Forelimb muscle (tissue), 1 donor: Measurements from ENCODE around the gene APOBEC3F. TPM values are rescaled to one million over a fixed set of nuclear protein-coding genes. Genes with fewer than 3 reads are reported as not detected.
"Not testable (repeated sequence)": the region's sequence is repeated elsewhere in the genome, so short reads cannot be mapped to it uniquely, and the experiment has no call there.

Experiments used
- DNase-seq: peaks from one replicate; pipeline ENCODE4 v3.0.0-alpha.2; 2013; ENCODE audit warnings: low read depth
- polyA plus RNA-seq: library from polyadenylated mRNA; unstranded; fragments of 120-200 nt; gene quantifications from one replicate; pipeline ENCODE4 v1.2.1, GENCODE V29; 2013; ENCODE audit not compliant: insufficient read length

The APOBEC3F gene
- polyA plus RNA-seq, 1 donor = 2.8 TPM

- DNase-seq = no peak
Measured at GRCh38 chr22:39027717-39028116, 12.9 kb upstream of the APOBEC3F start.

DNA sequence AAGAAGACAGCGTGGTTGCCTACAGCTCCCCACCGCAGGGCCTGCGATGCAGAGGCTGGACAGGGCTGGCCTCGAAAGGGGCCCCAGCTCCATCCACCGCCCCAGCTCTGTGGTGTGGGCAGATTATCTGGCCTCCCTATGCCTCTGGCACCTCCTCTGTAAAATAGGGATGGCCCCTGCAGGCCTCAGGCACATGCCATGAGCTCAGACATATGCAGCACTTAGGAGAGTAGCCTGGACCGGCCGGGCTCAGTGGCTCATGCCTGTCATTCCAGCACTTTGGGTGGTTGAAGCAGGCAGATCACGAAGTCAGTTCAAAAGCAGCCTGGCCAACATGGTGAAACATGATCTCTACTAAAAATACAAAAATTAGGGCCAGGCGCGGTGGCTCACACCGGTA is 12.4 kb upstream of the APOBEC3F start:
- DNase-seq = no peak

DNA sequence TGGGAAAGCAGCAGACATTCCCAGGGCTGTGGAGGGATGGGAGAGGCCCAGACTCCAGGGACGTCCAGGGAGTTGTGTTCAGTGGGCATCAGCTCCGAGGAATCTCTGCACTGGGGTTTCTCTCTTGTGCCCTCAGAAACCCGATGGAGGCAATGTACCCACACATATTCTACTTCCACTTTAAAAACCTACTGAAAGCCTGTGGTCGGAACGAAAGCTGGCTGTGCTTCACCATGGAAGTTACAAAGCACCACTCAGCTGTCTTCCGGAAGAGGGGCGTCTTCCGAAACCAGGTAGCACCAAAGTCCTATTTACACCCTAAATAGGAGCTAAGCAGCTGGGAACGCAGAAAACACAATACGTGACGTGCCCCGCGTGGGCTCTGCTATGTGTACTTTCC is 11.4 kb upstream of the APOBEC3F start:
- DNase-seq = no peak

GRCh38 chr22:39030705-39031104 is 10.0 kb upstream of the APOBEC3F start:
- no peak for DNase-seq

- not testable (repeated sequence) for DNase-seq
Measured at GRCh38 chr22:39031434-39032295, 9.0 kb upstream of the APOBEC3F start.

- DNase-seq = not testable (repeated sequence)
Measured at GRCh38 chr22:39037071-39037470, 3.6 kb upstream of the APOBEC3F start.

DNA sequence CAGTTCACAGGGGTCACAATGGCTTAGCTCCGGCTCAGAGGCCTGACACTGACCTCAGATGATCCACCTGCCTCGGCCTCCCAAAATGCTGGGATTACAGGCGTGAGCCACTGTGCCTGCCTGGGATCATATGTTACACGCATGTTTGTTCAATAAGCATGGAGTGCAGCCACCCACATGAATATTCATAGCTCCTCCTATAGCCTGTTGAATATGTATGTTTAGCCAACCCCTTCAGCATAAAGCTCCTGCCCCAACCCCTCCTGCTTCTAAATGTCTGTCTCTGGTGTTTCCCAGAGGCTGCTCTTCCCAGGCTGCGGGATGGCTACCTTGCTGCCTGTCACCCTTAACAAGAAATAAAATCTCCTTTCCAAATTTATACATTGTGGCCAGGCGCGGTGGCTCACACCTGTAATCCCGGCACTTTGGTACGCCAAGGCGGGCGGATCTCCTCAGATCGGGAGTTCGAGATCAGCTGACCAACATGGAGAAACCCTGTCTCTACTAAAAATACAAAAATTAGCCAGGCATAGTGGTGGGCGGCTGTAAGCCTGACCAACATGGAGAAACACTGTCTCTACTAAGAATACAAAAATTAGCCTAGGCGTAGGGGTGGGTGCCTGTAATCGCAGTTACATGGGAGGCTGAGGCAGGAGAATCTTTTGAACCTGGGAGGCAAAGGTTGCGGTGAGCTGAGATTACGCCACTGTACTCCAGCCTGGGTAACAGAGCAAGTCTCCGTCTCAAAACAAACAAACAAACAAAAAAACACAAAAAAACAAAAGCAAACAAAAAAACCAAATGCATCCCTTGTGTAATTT is 1.1 kb upstream of the APOBEC3F start:
- no peak for DNase-seq

- not testable (repeated sequence) for DNase-seq
Measured at GRCh38 chr22:39040155-39040537, 518 bp upstream of the APOBEC3F start.

DNA sequence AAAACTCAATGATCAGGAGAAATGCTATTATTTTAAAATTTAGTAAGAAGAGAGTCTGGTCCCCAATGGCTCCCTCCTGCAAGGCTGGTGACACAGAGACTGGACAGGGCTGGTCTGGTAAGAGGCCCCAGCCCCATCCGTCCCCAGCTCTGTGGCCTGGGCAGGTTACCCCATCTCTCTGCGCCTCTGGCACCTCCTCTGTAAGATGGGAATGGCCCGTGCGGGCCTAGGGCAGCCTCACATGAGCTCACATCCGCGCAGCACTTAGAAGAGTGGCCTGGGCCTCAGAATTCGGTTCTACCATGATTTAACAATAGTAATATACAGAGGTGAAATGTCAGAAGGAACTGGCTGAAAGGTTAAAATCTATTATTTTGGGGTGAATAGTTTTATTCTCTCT is 1.2 kb downstream of the APOBEC3F start:
- no peak for DNase-seq

DNA sequence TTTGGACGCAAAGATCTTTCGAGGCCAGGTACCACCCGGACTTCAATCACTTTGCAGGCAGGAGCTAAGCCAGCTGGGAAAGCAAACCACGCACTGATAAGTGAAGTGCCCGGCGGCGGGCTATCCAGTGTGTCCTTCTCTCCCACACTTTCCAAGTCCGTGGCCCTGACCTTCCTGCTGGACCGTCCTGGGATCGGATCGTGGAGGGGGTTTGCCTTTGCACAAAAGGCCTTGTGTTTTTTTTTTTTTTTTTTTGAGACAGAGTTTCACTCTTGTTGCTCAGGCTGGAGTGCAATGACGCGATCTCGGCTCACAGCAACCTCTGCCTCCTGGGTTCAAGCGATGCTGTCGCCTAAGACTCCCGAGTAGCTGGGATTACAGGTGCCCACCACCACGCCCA is 2.4 kb downstream of the APOBEC3F start:
- not testable (repeated sequence) for DNase-seq

DNA sequence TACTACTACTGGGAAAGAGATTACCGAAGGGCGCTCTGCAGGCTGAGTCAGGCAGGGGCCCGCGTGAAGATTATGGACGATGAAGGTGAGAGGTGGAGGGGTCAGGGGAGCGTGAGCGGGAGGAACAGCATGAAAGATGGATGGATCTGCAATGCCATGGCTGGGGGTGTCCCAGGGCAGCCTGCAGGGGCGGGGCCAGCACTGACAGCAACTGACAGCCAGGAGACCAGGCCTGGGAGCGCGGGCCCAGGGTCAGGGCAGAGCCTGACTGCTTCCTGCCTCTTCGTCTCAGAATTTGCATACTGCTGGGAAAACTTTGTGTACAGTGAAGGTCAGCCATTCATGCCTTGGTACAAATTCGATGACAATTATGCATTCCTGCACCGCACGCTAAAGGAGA is 4.5 kb downstream of the APOBEC3F start:
- not testable (repeated sequence) for DNase-seq

DNA sequence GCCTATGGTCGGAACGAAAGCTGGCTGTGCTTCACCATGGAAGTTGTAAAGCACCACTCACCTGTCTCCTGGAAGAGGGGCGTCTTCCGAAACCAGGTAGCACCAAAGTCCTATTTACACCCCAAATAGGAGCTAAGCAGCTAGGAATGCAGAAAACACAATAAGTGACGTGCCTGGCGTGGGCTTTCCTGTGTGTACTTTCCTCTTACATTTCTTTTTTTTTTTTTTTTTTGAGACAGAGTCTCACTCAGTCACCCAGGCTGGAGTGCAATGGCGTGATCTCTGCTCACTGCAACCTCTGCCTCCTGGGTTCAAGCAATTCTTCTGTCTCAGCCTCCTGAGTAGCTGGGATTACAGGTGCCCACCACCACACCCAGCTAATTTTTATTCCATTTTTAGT is 8.8 kb downstream of the APOBEC3F start:
- not testable (repeated sequence) for DNase-seq

DNA sequence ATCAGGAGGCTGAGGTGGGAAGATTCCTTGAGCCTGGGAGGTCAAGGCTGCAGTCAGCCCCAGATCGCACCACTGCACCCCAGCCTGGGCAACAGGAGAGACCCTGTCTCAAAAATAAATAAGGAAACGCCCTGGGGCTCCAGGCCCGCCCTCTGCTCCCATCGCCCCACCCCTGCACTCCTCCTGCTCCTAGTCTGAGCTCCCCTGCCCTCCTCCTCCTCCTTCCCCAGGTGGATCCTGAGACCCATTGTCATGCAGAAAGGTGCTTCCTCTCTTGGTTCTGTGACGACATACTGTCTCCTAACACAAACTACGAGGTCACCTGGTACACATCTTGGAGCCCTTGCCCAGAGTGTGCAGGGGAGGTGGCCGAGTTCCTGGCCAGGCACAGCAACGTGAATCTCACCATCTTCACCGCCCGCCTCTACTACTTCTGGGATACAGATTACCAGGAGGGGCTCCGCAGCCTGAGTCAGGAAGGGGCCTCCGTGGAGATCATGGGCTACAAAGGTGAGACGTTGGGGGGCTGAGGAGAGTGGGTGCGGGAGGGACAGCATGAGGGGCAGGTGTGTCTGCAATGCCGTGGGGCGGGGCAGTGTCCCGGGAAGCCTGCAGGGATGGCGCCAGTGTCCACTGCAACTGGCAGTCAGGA is 11.3 kb downstream of the APOBEC3F start:
- not testable (repeated sequence) for DNase-seq

- no peak for DNase-seq
Measured at GRCh38 chr22:39055658-39056057, 15.0 kb downstream of the APOBEC3F start.

DNA sequence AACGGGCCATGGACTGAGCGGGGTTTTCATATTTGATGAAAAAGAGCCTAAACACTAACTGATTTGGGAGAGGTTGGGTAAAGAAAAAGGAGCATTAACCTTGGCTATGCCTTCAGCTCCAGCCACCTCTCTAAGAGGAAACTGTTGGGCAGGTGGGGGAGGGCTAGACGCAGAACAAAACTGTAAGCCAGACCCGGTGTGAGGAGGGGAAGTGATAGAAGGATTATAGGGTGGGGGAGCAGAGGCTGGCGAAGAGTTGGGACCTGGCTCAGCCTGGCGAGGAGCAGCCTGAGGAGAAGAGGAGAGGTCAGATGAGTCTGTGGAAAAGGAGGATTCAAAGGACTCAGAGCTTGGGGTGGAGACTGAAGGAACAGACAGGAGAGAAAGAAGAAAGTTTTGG is 20.6 kb downstream of the APOBEC3F start:
- not testable (repeated sequence) for DNase-seq

DNA sequence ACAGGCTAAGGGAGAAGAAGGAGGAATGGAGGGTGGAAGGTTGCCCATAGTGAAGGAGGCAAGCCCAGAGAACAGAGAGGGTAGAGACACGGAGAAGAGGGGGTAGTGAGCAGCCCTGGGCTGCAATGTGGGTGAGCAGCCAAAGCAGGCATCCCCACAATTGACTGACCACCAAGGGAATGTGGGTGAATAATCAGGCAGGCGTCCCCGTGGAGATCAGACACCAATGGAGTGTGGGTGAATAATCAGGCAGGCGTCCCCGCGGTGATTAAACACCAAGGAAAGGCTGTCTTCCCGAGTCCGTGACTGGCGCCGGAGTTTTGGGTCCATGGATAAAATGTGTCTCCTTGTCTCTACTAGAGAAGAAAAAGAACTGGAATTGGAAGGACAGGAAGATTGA is 21.3 kb downstream of the APOBEC3F start:
- DNase-seq = not testable (repeated sequence)

DNA sequence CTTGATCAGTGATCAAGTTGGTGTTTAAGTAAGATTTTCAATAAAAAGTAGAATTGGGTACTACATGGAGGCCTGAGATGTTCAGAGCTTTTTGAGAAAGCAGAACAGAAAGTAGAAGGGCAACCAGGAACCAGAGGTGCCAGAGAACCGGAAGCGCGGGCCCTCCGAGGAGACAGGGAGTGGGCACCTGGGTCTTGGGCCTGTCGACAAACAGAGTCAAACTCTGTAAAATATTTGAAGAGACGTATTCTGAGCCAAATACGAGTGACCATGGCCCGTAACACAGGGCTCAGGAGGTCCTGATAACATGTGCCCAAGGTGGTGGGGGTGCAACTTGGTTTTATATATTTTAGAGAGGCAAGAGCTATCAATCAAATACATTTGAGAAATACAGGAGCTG is 23.2 kb downstream of the APOBEC3F start:
- not testable (repeated sequence) for DNase-seq

GRCh38 chr22:39066442-39067276 is 26.0 kb downstream of the APOBEC3F start:
- DNase-seq = not testable (repeated sequence)

GRCh38 chr22:39068033-39068785 is 27.5 kb downstream of the APOBEC3F start:
- DNase-seq = no peak

- DNase-seq = no peak
Measured at GRCh38 chr22:39070186-39070585, 29.5 kb downstream of the APOBEC3F start.

DNA sequence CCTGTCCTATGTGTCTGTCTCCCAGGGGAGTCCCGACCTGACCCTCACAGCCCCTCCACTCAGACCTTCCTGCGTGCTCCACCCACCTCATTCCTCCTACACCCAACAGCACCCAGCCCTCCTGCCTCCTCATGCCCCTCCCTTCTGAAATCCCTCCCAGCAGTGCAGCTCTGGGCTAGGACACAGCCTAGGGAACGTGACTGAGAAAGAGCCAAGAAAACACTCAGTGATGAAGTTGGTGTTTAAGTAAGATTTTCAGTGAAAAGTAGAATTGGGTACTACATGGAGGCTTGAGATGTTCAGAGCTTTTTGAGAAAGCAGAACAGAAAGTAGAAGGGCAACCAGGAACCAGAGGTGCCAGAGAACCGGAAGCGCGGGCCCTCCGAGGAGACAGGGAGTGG is 31.9 kb downstream of the APOBEC3F start:
- DNase-seq = not testable (repeated sequence)
